A549 (cell line): ENCODE results near the gene COL7A1.

Experiments used
- EP300 ChIP-seq, 2 experiments: fragments of >200 bp; sonication (Bioruptor Twin); formaldehyde crosslinking; IDR thresholded peaks; 2 replicates in 1 of 2; 3 replicates in 1 of 2; pipeline ENCODE4 v1.6.1; 2016 to 2017
- TF ChIP-seq, protein P1 (sequence below): fragments of 200-600 bp; sonication (generic); IDR thresholded peaks from 2 replicates; pipeline ENCODE4 v1.6.1; 2016; ENCODE audit warnings: antibody characterized with exemption, mild to moderate bottlenecking, moderate library complexity
- TF ChIP-seq, protein P2 (sequence below): fragments of >200 bp; sonication (Bioruptor Twin); formaldehyde crosslinking; IDR thresholded peaks from 3 replicates; pipeline ENCODE4 v1.5.1; 2016

GRCh38 chr3:48628277-48629017 is 33.3 kb upstream of the COL7A1 start:
- TF ChIP-seq, protein P1, sequence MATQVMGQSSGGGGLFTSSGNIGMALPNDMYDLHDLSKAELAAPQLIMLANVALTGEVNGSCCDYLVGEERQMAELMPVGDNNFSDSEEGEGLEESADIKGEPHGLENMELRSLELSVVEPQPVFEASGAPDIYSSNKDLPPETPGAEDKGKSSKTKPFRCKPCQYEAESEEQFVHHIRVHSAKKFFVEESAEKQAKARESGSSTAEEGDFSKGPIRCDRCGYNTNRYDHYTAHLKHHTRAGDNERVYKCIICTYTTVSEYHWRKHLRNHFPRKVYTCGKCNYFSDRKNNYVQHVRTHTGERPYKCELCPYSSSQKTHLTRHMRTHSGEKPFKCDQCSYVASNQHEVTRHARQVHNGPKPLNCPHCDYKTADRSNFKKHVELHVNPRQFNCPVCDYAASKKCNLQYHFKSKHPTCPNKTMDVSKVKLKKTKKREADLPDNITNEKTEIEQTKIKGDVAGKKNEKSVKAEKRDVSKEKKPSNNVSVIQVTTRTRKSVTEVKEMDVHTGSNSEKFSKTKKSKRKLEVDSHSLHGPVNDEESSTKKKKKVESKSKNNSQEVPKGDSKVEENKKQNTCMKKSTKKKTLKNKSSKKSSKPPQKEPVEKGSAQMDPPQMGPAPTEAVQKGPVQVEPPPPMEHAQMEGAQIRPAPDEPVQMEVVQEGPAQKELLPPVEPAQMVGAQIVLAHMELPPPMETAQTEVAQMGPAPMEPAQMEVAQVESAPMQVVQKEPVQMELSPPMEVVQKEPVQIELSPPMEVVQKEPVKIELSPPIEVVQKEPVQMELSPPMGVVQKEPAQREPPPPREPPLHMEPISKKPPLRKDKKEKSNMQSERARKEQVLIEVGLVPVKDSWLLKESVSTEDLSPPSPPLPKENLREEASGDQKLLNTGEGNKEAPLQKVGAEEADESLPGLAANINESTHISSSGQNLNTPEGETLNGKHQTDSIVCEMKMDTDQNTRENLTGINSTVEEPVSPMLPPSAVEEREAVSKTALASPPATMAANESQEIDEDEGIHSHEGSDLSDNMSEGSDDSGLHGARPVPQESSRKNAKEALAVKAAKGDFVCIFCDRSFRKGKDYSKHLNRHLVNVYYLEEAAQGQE, result no peak
- TF ChIP-seq EP300 (IDR thresholded peaks at IDR 0.05), result no peak
- TF ChIP-seq, protein P2, sequence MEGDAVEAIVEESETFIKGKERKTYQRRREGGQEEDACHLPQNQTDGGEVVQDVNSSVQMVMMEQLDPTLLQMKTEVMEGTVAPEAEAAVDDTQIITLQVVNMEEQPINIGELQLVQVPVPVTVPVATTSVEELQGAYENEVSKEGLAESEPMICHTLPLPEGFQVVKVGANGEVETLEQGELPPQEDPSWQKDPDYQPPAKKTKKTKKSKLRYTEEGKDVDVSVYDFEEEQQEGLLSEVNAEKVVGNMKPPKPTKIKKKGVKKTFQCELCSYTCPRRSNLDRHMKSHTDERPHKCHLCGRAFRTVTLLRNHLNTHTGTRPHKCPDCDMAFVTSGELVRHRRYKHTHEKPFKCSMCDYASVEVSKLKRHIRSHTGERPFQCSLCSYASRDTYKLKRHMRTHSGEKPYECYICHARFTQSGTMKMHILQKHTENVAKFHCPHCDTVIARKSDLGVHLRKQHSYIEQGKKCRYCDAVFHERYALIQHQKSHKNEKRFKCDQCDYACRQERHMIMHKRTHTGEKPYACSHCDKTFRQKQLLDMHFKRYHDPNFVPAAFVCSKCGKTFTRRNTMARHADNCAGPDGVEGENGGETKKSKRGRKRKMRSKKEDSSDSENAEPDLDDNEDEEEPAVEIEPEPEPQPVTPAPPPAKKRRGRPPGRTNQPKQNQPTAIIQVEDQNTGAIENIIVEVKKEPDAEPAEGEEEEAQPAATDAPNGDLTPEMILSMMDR, result no peak
